Measurements from ENCODE around the gene RAD18.

RAD18 gene

DNA sequence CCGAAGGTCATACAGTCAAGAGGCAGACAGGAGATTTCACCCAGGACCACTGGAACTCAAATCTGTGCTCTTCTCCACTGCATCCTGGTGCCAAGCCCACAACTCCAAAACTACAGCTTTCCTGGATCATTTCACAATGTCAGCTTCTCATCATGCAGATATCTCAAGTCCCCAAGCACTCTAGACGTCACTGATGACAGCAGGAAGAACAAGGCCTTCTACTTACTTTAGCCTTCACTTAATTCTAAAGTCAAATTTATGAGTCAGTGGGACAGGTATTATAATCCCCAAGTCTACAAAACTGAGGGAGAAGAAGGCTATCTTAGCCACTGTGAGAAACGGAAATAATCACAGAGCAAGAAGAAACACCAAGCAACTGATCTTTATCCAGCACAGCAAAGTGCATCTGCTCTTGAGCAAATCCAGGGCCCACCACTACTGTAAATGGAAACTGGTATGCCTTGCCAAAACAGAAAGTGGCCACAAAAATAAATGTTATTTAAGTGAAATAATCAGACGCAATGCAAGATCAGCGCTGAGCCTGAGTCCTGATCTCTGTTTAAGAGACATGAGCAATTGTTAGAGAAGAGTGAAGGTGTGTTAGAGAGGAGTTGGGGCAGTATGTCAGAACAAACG is 928 bp downstream of the RAD18 start:
- DNase-seq = peak; percentile 64

DNA sequence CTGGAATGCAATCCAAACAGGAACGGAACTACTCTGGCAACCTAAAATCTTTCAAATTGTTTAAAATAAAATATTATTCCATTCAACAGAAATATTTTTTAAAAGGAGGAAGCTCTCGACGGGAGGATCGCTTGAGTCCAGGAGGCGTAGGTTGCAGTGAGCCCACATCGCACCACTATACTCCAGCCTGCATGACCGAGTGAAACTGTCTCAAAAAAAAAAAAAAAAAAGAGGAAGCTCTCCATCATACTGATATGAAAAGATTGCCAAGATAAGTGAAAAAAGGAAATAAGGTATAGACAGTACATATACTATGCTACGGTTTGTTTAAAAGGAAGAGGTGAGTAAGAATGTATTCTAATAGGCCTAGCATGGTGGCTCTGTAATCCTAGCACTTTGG is 3.6 kb downstream of the RAD18 start:
- DNase-seq = peak; percentile 50

DNA sequence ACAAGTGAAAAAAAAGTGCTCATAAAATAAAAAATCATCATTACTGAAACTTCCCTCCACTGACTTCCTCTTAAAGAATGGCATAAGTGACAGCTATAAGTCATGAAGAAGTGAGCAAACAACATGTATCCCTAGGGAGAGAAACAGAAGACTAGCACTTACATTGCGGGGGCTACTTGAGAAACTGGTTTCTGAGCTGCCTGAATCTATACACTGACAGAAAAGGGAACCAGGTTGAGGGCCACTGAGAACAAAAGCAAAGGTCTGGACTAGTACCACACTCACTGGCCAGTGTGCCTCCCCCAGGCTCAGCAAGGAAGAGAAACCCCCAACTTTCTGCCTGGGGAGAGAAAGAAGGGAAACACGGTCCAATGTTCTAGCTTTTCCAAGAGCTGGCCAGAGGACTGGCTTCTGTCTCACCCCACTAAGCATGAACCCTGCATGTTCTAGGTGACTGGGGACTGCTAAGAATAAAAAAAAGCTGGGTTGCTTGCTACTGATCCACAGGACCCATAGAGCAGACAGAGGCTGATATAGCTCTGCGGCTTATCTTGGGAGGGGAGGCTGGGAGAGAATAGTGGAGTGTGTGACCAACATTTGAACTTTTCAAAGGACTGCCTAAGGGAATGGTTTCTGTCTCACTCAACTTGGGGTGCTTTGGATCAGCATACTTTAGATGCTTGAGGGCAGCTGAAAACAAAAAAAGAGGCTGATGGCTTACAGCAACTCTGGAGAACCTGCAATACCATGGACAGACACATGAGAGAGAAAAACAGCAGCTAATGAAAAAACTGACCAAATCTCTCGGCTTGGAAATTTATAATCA is 8.1 kb downstream of the RAD18 start:
- DNase-seq = peak; percentile 28

DNA sequence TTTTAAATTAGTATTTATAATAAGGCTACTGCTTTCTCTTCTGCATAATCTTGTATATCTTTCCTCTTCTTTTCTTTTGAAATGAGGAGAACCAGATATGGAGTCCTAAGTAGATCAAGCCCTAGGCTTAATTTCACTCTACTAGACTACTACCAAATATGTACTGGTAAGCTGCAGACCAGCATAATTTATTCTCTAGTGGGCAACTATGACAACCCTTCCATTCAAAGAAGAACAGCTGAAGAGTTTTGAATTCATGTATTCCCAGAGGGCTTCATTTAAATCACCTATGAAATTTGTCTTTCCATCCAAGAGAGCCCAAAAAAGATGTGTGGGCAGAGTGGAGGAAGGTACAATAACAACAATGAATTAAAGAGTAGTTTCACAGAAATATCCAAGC is 10.0 kb downstream of the RAD18 start:
- DNase-seq = no peak

DNA sequence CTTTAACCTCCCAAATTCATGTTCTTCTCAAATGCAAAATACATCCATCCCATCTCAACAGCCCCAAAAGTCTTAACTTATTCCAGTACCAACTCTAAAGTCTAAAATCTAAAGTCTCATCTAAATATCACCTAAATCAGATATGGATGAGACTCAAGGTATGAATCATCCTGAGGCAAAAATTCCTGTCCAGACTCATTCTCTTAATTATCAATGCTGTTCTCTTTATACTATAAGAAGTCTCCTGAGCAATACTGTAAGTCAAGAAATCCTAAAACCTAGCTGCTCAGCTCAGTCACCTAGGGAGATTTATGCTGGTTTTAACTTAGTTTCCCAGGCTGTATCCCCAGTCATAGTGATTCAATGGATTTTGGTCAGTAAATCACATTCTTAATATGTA is 11.1 kb downstream of the RAD18 start:
- no peak for DNase-seq

DNA sequence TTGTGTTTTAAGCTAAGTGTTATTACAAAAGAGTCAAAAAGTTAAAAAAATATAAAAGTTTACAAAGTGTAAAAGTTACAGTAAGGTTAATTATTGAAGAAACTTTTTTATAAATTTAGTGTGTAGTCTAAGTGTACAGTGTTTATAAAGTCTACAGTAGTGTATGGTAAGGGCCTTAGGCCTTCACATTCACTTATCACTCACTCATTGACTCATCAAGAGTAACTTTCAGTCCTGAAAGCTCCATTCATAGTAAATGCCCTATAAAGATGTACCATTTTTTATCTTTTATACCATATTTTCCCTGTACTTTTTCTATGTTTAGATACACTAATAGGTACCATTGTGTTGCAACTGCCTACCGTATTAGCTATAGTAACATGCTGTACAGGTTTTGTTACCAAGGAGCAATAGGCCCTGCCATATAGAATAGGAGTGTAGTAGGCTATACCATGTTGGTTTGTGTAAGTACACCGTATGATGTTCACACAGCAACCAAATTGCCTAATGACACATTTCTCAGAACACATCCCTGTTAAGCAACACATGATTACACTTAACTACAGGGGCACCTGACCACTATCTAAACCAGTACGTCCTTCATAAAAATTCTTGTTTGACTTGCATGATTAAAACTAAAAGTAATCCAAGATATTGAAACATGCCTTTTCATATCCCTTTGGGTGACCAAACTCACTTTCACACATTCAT is 17.2 kb downstream of the RAD18 start:
- DNase-seq = no peak

DNA sequence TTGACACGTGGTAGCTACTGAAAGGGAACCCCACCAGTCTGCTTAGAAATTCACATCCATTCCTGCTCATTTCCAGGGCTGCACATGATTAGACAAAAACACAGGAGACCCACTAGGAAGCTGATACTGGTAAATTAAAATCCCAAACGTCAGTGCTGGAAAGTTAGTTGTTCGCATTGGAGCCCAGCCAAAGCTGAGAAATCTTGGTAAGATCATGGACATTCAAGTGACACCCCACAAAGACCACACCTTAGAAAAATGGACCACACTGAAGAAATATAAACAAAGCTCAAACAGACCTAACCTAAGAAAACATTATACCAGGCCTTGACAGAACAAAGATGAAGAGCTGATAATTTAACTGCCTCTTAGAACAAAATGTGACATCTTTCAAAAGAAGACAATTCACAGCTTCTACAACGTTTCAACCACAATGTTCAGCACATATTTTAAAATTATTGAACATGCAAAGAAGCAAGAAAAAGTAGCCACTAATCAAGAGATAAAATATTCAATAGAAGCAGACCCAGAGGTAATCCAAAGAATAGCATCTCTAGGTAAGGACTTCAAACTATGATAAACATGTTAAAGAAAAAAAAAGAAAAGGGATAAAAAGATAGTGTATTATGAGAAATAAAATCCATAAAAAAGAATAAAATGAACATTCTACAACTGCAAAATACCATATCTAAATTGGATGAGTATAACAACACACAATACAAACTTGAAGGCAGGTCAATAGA is 20.4 kb downstream of the RAD18 start:
- peak; percentile 24 for DNase-seq

DNA sequence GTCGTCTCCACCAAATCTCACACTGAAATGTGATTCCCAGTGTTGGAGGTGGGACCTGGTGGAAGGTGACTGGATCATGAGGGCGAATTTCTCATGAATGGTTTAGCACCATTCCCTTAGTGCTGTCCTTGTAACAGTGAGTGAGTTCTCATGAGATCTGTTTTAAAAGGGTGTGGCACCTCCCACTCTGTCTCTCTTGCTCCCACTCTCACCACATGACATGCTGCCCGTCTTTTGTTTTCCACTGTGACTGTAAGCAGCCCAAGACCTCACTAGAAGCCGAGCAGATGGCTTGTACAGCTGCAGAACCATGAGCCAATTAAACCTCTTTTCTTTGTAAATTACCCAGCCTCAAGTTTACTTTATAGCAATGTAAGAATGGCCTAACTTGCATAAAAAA is 21.2 kb downstream of the RAD18 start:
- no peak for DNase-seq

DNA sequence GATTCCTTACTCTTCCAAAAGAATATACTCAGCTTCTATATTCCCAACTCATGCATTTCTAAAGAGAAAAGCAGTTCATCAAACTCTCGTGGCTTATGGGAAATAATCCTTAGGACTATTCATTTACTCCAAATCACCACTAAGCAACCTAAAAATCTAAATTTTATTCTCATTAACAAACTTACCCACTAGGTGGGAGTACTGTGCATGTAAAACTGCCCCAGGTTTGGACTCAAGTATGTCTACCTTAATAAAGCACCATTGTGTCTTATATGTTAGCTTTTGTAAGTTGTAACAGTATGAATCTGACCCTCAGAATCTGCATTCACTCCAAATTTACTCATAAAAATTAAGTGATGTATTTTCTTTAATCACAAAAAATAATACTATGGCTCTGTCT is 25.3 kb downstream of the RAD18 start:
- DNase-seq = peak; percentile 66

DNA sequence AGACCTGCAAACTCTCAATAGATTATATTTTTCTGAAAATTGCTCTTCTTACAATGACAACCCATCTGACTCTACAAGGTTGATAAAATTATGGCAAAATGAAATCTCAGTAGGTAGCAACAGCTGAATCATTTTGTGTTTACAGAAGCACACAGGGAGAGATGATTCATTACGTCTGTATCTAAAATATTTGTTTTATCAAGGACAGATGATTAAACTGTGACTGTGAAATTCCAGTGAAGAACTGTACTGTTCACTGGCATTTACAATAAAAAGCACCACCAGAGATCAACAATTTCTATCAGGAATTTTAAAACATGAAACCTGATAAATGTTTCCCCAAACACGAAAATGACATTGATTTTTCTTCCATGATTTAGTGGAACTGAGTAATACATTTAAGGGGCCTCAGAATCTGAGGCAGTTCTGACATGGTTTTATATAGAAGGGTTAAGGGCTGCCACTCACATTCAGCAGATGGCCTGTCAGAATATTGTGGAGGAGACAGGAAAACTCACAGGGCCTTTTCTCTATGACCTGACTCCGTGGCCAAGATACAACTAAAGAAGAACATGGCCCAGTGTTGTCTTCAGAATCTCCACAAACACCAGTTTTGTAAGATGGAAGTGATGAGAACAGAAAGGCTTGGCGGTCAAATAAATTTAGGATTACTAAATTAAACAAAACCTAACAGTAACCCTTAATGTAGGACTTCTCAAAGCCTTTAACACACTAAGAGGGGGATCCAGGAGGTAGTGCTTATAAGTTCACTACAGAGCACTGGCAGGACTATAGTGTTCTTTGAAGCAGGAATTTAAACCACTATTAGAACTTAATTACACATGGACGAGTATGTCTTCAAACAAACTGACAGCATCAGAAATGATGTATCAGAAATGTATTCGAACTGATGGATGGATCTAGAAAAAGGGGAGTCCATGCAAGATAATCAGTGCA is 25.9 kb downstream of the RAD18 start:
- no peak for DNase-seq

DNA sequence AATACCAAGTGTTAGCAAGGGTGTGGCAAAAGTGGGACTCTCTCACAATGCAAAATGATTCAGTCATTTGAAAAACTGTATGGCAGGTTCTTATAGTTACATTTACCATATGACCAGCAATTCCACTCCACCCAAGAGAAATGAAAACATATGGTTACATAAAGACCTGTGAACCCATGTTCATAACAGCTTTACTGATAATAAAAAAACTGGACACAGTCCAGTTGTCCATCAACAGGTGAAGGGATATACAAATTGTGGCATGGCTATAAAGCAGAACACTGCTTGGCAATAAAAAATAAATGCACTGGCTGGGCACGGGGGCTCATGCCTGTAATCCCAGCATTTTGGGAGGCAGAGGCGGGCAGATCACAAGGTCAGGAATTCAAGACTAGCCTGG is 30.8 kb downstream of the RAD18 start:
- no peak for DNase-seq

DNA sequence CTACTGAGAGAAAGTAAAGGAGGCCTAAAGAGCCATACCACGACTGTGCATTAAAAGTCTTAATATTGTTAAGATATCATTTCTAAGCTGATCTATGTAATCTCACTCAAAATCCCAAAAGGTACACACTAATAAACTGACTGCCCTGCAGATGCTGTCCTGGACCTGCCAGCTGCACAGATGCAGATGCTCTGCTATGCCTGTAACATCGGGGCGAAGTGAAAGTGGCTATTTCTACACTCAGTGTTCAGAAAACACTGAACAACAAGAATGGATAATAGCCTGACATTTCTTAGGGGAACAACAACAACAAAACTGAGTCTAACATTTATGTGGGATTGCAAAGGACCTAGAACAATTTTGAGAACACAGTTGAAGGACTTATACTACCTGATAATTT is 31.9 kb downstream of the RAD18 start:
- DNase-seq = no peak

DNA sequence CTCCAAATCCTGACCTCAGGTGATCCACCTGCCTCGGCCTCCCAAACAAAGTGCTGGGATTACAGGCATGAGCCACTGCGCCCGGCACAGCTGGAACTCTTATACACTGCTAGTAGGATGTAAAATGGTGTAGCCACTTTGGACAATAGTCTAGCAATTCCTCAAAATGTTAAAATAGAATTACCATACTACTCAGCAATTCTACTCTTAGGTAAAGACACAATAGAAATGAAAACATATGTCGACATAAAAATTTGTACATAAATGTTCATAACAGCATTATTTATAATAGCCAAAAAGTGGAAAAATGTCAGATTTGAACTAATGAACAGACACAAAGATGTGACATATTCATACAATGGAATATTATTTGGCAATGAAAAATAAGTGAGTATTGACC is 33.4 kb downstream of the RAD18 start:
- DNase-seq = no peak

DNA sequence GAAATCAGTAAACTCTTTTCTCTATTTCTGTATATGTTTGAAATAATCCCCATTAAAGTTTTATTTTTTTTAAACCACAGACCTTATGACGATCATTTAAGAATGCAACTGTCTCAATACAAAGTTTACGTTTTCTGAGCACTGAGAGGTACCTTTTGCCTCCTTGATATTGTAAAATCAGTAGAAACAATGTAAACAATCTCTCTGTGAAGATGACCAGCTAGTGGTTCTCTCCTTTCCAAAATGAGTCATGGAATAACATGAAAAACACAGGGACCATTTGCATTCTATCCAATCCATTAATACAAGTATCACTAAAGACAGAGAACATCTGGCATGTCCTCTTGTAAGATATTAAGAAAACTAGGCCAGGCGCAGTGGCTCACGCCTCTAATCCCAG is 48.8 kb downstream of the RAD18 start:
- DNase-seq = no peak

DNA sequence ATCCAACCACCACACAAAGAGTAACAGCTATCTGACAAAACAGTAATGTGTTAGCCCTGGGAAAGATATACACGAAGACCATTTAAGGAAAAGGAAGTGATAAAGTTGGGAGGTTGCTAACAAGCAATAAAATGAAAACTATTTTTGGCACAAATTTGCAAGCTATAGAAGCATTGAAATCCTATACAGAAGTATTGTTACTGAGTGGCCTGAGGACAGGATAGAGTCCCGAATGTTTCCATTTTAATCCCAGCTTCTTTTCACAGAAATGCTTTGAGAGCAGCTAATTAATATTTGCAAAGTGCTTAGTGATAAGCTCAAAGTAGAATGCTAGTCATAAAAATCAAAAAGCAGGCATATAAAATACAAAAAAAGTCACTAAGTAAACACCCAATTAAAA is 51.5 kb downstream of the RAD18 start:
- peak; percentile 32 for DNase-seq

DNA sequence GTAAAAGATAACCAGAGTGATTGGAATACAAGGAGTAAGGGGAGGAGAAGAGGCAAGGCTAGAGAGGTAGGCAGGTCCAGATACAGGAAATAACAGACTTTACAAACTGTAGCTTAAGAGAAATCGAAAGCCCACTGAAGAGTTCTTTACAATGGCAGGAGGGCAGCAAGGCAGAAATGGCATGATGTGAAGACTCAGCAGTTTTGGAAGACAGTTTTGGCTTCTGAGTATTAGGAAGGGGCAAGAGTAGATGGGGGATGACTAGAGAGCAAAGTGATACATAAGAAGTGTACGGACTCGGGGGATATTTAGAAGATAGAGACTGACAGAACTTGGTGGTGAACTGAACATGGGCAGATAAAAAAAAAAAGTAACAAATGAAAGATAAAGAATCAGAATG is 54.1 kb downstream of the RAD18 start:
- no peak for DNase-seq

DNA sequence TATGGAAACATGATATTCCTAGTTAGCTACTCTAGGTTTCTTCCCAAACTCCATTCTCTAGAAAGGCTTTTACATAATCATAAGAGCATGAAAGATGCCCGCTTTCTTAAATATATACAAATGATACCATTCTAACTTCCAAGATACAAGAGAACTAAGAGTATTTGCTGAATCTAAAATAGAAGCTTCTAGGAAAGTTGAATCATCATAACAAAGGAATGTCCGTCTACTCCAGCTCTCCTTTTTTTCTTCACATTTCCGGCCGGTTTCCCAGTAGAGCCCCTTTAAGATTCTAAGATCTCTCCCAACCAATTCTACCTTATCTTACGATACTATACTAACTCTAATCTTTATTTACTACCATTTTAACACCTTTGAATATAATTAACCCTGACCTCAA is 60.1 kb downstream of the RAD18 start:
- DNase-seq = no peak

DNA sequence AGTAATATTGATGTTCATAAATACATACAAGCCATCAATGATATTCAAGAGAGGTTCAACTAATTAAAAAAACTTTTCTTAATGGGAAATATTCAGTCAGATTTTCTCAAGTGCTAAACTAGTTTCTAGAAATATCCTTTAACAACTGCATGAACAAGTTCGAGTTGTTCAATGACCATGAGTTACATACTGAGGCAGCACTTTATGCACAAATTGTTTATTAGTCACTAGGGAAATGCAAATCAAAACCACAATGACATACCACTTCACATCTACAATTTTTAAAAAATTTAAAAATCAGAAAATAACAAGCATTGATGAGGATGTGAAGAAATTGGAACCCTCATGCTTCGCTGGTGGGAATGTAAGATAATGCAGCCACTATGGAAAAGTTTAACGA is 62.4 kb downstream of the RAD18 start:
- DNase-seq = no peak

DNA sequence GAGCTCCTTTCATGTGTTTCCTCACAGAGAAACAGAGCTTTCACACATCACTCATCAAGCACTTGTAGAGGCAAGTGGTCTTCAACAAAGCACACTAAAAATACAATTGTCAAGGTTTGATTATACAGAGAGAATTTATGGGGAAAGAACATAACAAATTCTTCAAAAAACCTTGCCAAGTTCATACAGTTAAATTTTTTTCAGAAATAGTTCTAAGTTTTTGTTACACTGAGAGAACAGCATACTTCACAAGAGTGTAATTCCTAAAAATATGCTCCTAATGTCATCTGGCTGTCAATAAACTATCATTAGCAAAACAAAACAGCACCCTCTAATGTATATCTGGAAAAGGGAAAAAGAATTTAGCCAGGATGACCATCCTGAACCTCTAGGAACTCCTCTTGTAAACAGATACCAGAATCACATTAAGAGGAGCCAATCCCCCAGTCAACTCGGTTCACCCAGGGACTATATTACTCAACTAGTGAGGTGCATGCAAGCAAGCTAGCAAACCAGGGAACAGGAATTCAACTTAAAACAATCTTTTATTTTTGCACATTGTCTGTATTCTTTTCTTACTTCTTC is 63.3 kb downstream of the RAD18 start:
- DNase-seq = no peak

DNA sequence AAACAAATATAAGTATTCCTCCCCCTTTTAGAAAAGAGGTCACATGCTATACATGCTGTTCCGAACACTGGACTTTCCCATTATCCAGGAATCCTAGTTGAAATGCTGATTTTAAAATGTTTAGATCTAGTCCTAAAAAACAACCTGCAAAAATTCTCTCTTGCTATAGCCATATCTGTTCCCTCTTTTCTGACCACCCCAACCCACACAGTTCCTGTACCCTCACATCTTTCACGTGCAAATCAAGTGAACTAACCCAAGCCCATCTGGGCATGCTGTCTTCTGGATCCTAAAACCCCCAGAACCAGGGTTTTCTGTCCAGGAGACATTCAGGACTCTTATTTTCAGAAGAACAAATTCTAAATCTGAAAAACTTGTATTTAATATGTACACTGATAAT is 67.4 kb downstream of the RAD18 start:
- no peak for DNase-seq

DNA sequence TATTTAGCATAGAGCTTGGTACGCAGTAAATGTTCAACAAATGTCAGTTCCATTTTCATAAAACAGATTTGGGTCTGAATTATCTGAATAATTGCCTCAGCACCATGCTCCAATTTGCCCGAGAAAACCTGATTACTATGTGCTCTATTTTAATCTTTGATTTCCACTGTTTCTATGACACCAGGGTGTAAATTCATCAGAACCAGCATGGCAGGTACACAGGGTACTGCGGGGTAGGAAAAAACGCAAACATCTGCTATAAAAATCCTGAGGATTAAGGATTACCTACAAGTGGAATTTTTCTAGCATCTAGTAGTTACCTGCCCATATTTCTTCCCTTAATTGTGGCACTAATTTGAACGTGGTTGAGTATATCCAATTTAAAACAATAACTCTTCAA is 70.3 kb downstream of the RAD18 start:
- no peak for DNase-seq

DNA sequence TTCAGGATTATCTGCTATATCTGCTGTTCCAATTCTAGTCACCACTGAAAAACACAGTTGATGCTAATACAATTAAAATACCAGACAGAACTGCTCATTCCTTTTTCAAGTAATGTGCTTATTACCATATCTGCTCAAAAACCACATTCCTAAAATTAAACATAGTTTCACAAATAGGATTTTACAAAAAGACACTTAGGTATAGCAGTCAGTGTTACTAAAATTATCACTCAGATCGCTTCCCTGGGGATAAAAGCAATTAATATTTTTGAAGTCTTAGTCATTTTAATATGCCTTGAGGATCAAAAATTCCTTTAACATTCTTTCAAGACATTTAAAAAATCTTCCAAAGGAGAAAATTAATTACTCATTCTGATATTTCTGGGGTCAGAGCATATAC is 71.5 kb downstream of the RAD18 start:
- DNase-seq = no peak

Measured in OCI-M1 (cell line).